SK-N-MC (cell line): Measurements from ENCODE around the gene ACSL6.

Source experiments
- DNase-seq: peaks from one replicate; pipeline ENCODE4 v3.0.0-alpha.2; 2011; ENCODE audit warnings: low read depth, low spot score
- H3K27ac ChIP-seq: fragments of 200-600 bp; sonication (generic); 2 replicates; pipeline ENCODE4 v1.5.1; 2016; ENCODE audit warnings: mixed run types
- H3K36me3 ChIP-seq: fragments of 200-600 bp; sonication (generic); 2 replicates; pipeline ENCODE4 v1.6.1; 2017; ENCODE audit warnings: antibody characterized with exemption, low read length, mixed read lengths; ENCODE audit not compliant: insufficient read depth
- H3K4me3 ChIP-seq: fragments of 200-600 bp; sonication (generic); 2 replicates; pipeline ENCODE4 v1.5.1; 2016
- H3K9ac ChIP-seq: fragments of 200-600 bp; sonication (generic); 2 replicates; pipeline ENCODE4 v1.8.0; 2017; ENCODE audit warnings: mixed run types, mixed read lengths; ENCODE audit not compliant: insufficient read length
- H3K9me3 ChIP-seq: fragments of 200-600 bp; sonication (generic); 2 replicates; pipeline ENCODE4 v1.6.1; 2017; ENCODE audit warnings: low read depth, mild to moderate bottlenecking, antibody characterized with exemption, low read length, moderate library complexity, mixed read lengths
- EZH2 ChIP-seq: fragments of 200-600 bp; sonication (generic); IDR thresholded peaks from one replicate; pipeline ENCODE4 v1.6.1; 2017; ENCODE audit warnings: antibody characterized with exemption
- FOXP2 ChIP-seq: optimal IDR thresholded peaks from 2 replicates; pipeline ENCODE3; 2011; ENCODE audit warnings: mild to moderate bottlenecking, moderate library complexity; ENCODE audit not compliant: insufficient read depth; ENCODE audit errors: extremely low read length, control extremely low read depth
- POLR2AphosphoS5 ChIP-seq: IDR thresholded peaks from 2 replicates; pipeline ENCODE4 v1.6.1; 2012; ENCODE audit warnings: mild to moderate bottlenecking, low read depth, low read length, borderline replicate concordance

ACSL6 gene

DNA sequence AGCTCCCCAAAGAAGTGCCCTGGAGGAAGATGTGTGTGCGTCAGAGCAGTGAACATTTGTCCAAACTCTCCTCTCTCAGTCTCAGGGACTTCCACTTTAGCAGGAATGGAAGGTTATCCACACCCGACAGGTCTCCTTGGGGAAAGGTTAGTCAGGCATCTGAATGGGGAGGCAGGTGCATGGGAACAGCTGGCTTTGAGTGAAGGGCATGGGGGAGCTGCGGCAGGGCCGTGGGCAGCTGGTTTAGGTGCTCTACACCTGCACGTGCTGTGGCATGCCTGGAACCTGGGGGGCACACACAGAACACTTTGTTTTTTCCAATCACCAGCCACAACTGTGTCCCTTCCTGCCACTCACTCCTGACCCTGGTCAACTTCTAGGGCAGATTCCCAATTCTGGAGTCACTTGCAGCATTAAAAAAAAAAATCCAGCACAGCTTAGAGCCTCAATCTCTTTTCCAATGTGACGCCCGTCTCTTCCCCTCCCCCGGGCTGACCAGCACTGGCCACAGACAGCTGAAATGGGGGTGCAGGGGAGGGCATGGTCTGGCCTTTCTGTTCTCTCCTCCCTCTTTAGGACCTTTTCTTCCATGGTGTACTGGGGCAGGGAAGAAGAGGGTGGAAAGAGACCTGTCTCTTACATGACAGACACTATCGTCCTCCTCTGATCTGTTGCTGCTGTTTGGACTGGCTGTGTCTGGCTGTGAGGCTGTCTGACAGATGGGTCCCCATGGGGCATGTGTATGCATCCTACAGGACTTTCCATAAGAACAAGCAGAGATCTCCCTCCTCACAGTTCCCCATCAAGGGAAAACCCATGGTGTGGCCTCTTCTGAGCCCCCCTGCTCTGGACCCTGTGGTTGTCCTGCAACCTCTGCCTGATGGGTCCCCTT is 39.4 kb upstream of the ACSL6 start:
- TF ChIP-seq EZH2 (no peak), FOXP2 (no peak), POLR2AphosphoS5 (no peak)
- Histone ChIP-seq H3K27ac (no peak overlapping the region), H3K4me3 (no peak overlapping the region), H3K9ac (no peak overlapping the region), H3K9me3 (no peaks in the 10 kb centered on the region), H3K36me3 (no peaks in the 10 kb centered on the region)
- no peak for DNase-seq

DNA sequence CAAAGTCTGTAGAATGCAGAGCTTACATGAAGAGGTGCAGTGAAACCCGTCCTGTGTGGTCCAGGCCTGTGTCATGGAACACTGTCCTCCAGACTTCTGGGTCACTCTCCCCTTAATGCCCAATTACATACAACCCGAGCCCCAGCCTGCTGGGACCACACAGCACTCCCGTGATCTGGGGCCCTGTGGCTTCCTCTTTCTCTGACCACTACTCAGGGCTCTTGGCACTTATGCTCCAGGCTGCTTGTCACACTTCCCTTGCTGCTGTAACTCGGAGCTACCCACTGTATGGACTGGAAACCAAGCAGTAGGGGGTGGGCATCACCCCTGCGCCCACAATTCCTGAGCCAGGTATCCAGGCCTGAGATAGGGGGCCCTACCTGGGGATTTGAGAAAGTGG is 38.7 kb upstream of the ACSL6 start:
- TF ChIP-seq EZH2 (no peak), POLR2AphosphoS5 (no peak), FOXP2 (no peak)
- DNase-seq, result no peak

DNA sequence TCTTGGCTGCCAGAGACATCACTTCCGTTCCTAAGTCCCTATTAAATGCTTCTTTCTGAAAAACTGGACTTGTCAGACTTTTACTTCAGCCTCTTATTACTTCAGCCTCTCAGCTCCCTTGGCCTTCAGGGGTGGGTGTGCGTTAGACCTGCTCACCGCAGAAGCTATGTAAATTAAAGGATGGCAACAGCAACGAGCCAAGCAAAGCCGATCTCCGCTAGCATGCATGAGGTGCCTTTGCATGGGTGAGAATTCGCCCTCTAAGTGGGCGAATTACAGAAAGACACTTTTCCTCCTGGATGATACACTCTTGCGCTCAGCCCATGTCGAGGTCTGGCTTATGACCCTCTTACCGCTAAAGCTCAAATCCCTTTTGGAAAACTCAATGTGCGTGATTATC is 38.1 kb upstream of the ACSL6 start:
- no peak for DNase-seq
- no peaks in the 10 kb centered on the region for H3K36me3 ChIP-seq
- H3K4me3 ChIP-seq, result no peak overlapping the region
- TF ChIP-seq EZH2, result no peak
- no peak for TF ChIP-seq POLR2AphosphoS5
- TF ChIP-seq FOXP2, result no peak
- no peak overlapping the region for H3K27ac ChIP-seq
- no peaks in the 10 kb centered on the region for H3K9me3 ChIP-seq
- no peak overlapping the region for H3K9ac ChIP-seq

More for the DNA sequence above, 38.7 kb upstream of the ACSL6 start:
- H3K27ac ChIP-seq, result no peak overlapping the region
- H3K4me3 ChIP-seq, result no peak overlapping the region
- no peaks in the 10 kb centered on the region for H3K9me3 ChIP-seq
- H3K9ac ChIP-seq, result no peak overlapping the region
- H3K36me3 ChIP-seq, result no peaks in the 10 kb centered on the region

DNA sequence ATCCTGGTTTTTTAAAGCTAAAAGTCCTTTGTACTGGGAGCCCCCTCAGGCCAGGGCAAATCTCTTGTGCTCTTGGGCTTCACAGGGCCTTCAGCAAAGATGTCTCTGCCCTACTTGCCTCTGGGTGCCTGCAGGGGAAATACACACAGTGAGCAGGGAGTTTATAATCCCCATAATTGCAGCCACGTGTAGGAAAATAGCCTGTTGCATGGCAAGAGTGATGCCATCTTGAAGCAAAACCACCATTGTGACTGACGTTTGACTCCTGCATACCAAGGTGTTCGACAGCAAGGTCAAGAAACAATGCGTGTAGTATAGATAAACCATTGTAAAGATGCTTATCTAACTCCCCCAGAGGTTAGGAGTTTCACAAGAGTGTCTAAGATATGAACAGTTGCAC is 37.6 kb upstream of the ACSL6 start:
- no peak overlapping the region for H3K9ac ChIP-seq
- TF ChIP-seq EZH2, result no peak
- TF ChIP-seq POLR2AphosphoS5, result no peak
- no peak for TF ChIP-seq FOXP2
- no peaks in the 10 kb centered on the region for H3K36me3 ChIP-seq
- DNase-seq, result no peak
- H3K9me3 ChIP-seq, result no peaks in the 10 kb centered on the region
- no peak overlapping the region for H3K27ac ChIP-seq
- no peak overlapping the region for H3K4me3 ChIP-seq

DNA sequence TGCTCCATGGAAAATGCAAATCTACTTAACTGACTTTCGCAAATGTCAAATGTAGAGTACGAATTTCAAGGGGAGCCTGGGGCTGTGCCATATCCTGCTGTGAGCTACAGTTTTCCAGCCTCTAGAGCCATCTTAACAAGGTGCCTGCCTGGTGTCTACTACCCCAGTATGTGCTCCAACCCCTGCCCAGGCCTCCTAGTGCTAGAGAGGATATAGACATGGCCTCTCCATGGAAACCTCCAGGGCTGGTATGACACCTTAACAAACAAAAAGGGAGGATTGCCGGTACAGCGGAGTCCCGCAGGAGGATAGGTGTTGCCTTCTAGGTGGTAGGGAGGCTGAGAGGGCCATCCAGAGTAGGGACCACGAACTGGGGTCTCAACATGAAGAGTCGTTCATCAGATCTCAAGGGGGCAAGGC is 35.4 kb upstream of the ACSL6 start:
- H3K27ac ChIP-seq, result no peak overlapping the region
- no peaks in the 10 kb centered on the region for H3K36me3 ChIP-seq
- H3K4me3 ChIP-seq, result no peak overlapping the region
- no peak for TF ChIP-seq POLR2AphosphoS5
- no peak for TF ChIP-seq EZH2
- TF ChIP-seq FOXP2, result no peak
- H3K9me3 ChIP-seq, result no peaks in the 10 kb centered on the region
- DNase-seq, result peak; percentile 64
- no peak overlapping the region for H3K9ac ChIP-seq

DNA sequence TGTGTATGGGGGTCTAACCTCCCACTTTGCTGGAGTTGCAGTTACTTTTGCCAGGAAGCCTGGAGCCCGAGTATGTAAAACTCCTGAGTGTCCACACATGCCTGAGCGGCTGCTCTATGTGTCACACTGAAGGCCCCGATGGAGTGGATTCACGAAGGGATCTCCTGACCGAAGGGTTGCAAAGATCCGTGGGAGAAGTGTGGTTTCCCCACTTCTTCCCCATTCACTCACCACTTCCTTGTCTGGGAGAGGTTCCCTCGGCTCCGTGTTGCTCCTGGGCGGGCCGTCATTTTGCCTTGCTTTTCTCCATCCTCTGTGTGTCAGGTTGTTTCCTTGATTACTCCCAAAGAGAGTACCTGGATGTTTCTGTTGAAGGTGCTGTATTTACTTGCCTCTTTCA is 32.7 kb upstream of the ACSL6 start:
- Histone ChIP-seq H3K4me3 (no peak overlapping the region), H3K9me3 (no peaks in the 10 kb centered on the region), H3K36me3 (no peaks in the 10 kb centered on the region), H3K9ac (no peak overlapping the region), H3K27ac (no peak overlapping the region)
- TF ChIP-seq FOXP2 (no peak), POLR2AphosphoS5 (no peak), EZH2 (no peak)
- no peak for DNase-seq

DNA sequence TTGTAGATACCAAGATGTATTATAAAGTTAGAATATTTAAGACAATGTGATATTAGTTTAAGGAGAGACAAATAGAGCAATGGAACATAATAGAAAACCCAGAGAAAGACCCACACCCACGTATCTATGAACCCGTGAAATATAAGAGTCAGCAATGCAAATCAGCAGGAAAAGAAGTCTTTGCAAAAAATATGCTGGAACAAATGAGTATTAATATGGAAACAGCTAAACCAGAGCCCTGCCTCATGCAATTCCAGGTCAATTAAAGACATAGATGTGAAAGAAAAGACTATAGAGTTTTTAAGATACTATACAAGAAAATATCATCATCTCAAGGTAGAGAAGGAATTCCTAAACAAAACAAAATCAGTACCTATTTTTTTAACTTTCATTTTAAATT is 25.9 kb upstream of the ACSL6 start:
- H3K9ac ChIP-seq, result no peak overlapping the region
- TF ChIP-seq FOXP2 (no peak), POLR2AphosphoS5 (no peak), EZH2 (no peak)
- DNase-seq, result no peak
- H3K4me3 ChIP-seq, result no peak overlapping the region
- H3K9me3 ChIP-seq, result no peaks in the 10 kb centered on the region
- H3K36me3 ChIP-seq, result no peaks in the 10 kb centered on the region
- H3K27ac ChIP-seq, result no peak overlapping the region

DNA sequence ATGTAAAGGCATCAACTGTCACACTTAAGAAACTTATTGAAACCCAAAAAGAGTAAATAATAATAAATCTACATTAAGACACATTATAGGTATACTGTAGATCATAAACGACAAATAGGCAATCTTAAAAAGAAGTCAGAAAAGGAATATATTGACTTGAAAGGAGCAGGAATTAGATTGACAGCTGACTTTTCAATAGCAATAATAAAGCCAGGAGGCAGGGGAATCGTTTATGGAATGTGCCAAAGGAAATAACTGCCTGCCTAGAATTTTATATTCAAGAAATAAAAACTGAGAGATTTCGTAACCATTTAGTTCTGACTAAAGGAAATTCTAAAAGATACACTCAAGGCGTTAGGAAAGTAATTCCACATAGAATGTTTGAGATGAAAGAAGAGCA is 21.7 kb upstream of the ACSL6 start:
- H3K9me3 ChIP-seq, result no peaks in the 10 kb centered on the region
- no peak overlapping the region for H3K9ac ChIP-seq
- DNase-seq, result no peak
- no peak overlapping the region for H3K27ac ChIP-seq
- TF ChIP-seq FOXP2, result no peak
- TF ChIP-seq POLR2AphosphoS5, result no peak
- no peak for TF ChIP-seq EZH2
- H3K36me3 ChIP-seq, result no peaks in the 10 kb centered on the region
- no peak overlapping the region for H3K4me3 ChIP-seq

DNA sequence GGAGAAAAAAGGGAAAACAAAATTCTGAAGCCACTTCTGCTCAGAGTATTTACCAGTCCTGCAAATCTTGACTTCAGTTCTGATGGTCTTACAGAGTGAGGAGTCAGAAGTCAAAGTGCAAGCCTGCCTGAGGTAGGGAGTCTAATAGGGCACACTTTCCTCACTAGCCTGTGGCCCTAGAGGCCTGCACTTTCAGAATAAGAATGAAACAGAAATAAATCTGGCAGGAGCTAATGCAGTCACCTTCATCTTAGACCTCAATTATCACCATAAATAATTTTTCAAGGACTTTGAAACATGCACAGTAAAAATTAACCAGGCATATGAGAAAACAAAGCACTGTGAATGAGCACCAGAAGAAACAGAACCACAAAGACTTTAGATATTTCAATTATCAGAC is 20.7 kb upstream of the ACSL6 start:
- no peak overlapping the region for H3K27ac ChIP-seq
- no peak overlapping the region for H3K4me3 ChIP-seq
- H3K9ac ChIP-seq, result no peak overlapping the region
- H3K9me3 ChIP-seq, result no peaks in the 10 kb centered on the region
- no peaks in the 10 kb centered on the region for H3K36me3 ChIP-seq
- DNase-seq, result no peak
- TF ChIP-seq EZH2, result no peak
